K562 treated with DMSO at 1 percent for 4 hours (cell line): ENCODE data around the gene LONRF3. TPM values are rescaled to one million over a fixed set of nuclear protein-coding genes. Genes with fewer than 3 reads are reported as not detected.

Experiments used
- total RNA-seq: library from RNA; unstranded; fragments of 300-600 nt; gene quantifications from 2 replicates; pipeline ENCODE4 v1.2.3, GENCODE V29; 2022; ENCODE audit not compliant: insufficient read depth

Gene LONRF3
- 1.3 and 3.7 TPM in 2 replicates for total RNA-seq

DNA sequence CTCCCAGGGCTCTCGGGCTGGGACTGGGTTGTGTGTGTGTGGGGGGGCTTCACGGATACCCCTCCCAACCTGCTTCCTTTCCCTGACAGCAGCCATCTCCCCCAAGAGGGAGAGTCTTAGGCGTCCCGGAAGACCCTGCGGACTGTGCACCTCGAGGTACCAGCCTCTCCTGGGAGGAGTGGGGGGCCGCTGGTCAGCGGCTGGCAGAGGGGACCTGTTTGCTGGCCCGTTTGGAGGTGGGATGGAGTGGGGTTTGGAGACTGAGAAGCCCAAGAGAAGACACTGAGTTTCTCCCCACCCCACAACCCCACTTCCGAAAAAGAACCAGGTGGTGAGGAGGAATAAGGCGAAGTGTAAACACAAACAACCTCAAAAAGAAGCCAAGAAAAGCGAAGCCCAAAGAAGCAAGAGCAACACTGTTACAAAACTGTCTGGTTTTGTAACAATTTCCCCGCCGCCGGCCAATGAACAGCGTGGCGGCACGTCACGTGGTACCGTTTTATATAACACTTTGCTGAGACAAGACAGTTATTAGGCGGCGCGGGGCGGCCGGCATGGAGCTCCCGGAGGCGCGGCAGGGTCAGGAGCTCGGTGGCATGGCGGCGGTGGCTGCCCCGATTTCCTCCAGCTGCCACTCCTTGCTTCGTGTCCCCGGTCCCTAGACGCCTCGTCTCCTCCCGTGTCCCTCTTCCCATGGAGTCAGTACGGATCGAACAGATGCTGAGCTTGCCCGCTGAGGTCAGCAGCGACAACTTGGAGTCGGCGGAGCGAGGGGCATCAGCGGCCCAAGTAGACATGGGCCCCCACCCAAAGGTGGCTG is at the start of gene LONRF3:
LONRF3 (plus strand) TSS at position 531 of the 820 bp plus-strand sequence; CDS start at position 694, 163 bp downstream.

Other genes with a start within 250 kb of the LONRF3 start
- gene IL13RA1, start 247.0 kb upstream of the LONRF3 start, total RNA-seq, result 16.4 and 17.8 TPM in 2 replicates
- gene ZCCHC12, start 150.8 kb upstream of the LONRF3 start, total RNA-seq, result not detected in 2 replicates
- gene CT47C1, start 98.4 kb downstream of the LONRF3 start, total RNA-seq, result not detected in 2 replicates
- gene KIAA1210, start 153.2 kb downstream of the LONRF3 start, total RNA-seq, result not detected in 2 replicates